GM18511 (cell line): ENCODE results near the gene TRIM29.

ENCODE experiments used
- ATAC-seq: cut with Tn5 transposase; IDR thresholded peaks from one replicate; pipeline ENCODE4 v1.9.1; 2021; ENCODE audit warnings: mild to moderate bottlenecking, moderate library complexity; ENCODE audit not compliant: unreplicated experiment

TRIM29 gene

GRCh38 chr11:120102050-120102863, 35.7 kb downstream of the TRIM29 start:
- no peak for ATAC-seq

- ATAC-seq = no peak
These were observed 39.4 kb downstream of the TRIM29 start for GRCh38 chr11:120098503-120099020.

- ATAC-seq = no peak
These were observed 40.1 kb downstream of the TRIM29 start for GRCh38 chr11:120097721-120098385.

GRCh38 chr11:120096369-120097191, 41.3 kb downstream of the TRIM29 start:
- no peak for ATAC-seq

GRCh38 chr11:120095516-120095915, 42.4 kb downstream of the TRIM29 start:
- no peak for ATAC-seq

GRCh38 chr11:120091701-120092100, 46.2 kb downstream of the TRIM29 start:
- no peak for ATAC-seq

- no peak for ATAC-seq
These were observed 46.8 kb downstream of the TRIM29 start for GRCh38 chr11:120091121-120091520.

GRCh38 chr11:120090411-120090810, 47.5 kb downstream of the TRIM29 start:
- no peak for ATAC-seq

- ATAC-seq = no peak
These were observed 48.6 kb downstream of the TRIM29 start for GRCh38 chr11:120089036-120090001.

- ATAC-seq = no peak
These were observed 49.9 kb downstream of the TRIM29 start for GRCh38 chr11:120088056-120088455.

GRCh38 chr11:120086651-120087050, 51.3 kb downstream of the TRIM29 start:
- no peak for ATAC-seq

GRCh38 chr11:120079750-120080610, 57.9 kb downstream of the TRIM29 start:
- no peak for ATAC-seq

GRCh38 chr11:120078397-120078796, 59.5 kb downstream of the TRIM29 start:
- ATAC-seq = no peak

- no peak for ATAC-seq
These were observed 63.8 kb downstream of the TRIM29 start for GRCh38 chr11:120074076-120074475.

- ATAC-seq = no peak
These were observed 64.7 kb downstream of the TRIM29 start for GRCh38 chr11:120073196-120073595.

- peak; percentile 48 for ATAC-seq
These were observed 69.8 kb downstream of the TRIM29 start for GRCh38 chr11:120068114-120068573.

- ATAC-seq = no peak
These were observed 70.3 kb downstream of the TRIM29 start for GRCh38 chr11:120067438-120068113.

GRCh38 chr11:120066738-120067437, 71.0 kb downstream of the TRIM29 start:
- ATAC-seq = no peak
